GM18505 (cell line): ENCODE measurements around the gene CAPN15.

Experiments used
- ATAC-seq: cut with Tn5 transposase; IDR thresholded peaks from one replicate; pipeline ENCODE4 v1.9.1; 2021; ENCODE audit not compliant: unreplicated experiment
- POLR2A ChIP-seq: IDR thresholded peaks from 4 replicates; pipeline ENCODE4 v1.6.1; 2011; ENCODE audit warnings: borderline replicate concordance; ENCODE audit not compliant: insufficient read depth, insufficient read length; ENCODE audit errors: extremely low read depth

Gene CAPN15

DNA sequence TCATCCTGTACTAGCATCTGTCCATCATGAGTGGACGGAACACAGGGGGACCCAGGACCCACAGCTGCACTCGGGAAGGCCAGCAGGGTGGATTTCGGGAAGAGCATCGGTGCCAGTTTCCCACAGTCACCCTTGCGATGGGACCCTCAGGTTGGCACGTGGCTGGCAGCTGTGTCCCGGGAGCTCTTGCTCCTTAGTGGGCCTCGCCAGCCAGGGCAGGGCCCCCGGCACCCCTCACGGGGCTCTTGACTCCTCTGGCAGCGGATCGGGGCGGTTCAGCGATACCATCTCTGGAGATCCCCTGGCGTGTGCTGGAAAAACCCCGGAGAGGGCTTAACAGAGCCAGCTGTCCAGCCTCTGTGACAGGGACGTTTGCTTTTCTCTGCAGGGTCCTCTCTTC, 9.2 kb downstream of the CAPN15 start:
- ATAC-seq, result no peak

GRCh38 chr16:537415-538335, 10.2 kb downstream of the CAPN15 start:
- ATAC-seq, result no peak
- TF ChIP-seq POLR2A, result no peak

More for the DNA sequence above, 9.2 kb downstream of the CAPN15 start:
- no peak for TF ChIP-seq POLR2A

GRCh38 chr16:539901-540530, 12.5 kb downstream of the CAPN15 start:
- no peak for ATAC-seq

GRCh38 chr16:540645-541340, 13.3 kb downstream of the CAPN15 start:
- ATAC-seq, result no peak
- TF ChIP-seq POLR2A, result no peak

More at GRCh38 chr16:539901-540530, 12.5 kb downstream of the CAPN15 start:
- no peak for TF ChIP-seq POLR2A

DNA sequence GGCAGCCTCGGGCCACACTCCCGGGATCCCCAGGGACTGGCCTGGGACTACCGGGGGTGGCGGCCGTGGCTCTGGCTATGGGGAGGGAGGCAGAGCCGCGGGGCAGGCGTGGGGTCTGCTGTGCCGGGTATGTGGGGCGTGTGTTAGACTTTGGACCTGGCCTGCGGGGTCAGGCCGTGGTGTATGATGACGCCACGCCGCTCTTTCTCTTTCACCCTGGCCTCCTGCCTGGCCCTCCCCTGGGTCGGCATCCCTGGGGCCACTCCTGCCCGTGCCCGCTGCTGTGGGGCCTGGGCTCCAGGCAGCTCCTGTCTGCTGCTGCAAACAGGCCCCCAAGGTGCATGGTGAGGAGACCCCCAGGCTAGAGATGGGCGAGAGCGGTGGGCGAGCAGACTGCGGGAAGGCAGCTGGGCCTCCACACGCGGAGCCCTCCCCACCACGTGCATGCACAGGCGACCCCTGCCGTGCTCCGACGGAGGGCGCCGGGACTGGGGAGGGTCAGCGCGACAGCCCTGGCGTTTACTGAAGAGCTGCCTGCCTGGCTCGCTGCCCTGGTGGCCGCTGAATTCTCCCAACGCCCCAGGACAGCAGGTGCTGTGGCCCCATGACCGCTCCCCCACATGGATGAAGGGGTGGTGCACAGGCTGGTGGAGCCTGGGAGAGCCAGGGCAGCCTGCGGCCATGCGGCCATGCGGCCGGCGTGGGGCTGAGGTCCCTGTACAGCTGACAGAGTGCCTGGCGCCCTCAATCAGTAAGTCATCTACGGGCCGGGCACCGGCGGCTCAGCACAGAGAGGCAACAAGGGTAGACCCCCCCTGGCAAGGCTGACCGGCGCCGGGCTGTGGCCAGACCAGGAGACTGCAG, 16.0 kb downstream of the CAPN15 start:
- no peak for ATAC-seq
- TF ChIP-seq POLR2A, result no peak

- TF ChIP-seq POLR2A, result no peak
- no peak for ATAC-seq
These were observed 17.0 kb downstream of the CAPN15 start for GRCh38 chr16:544517-544916.

DNA sequence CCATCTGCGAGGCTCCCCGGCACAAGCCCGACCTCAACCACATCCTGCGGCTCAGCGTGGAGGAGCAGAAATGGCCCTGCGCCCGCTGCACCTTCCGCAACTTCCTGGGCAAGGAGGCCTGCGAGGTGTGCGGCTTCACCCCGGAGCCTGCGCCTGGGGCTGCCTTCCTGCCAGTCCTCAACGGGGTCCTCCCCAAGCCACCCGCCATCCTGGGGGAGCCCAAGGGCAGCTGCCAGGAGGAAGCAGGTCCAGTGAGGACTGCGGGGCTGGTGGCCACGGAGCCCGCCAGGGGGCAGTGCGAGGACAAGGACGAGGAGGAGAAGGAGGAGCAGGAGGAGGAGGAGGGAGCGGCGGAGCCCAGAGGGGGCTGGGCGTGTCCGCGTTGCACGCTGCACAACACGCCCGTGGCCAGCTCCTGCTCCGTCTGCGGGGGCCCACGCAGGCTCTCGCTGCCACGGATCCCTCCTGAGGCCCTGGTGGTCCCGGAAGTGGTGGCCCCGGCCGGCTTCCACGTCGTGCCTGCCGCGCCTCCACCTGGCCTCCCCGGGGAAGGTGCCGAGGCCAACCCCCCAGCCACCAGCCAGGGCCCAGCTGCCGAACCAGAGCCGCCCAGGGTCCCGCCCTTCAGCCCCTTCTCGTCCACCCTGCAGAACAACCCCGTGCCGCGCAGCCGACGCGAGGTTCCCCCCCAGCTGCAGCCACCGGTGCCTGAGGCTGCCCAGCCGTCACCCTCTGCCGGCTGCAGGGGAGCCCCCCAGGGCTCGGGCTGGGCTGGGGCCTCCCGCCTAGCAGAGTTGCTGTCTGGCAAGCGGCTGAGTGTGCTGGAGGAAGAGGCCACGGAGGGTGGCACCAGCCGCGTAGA, 19.6 kb downstream of the CAPN15 start:
- TF ChIP-seq POLR2A, result no peak
- ATAC-seq, result no peak

DNA sequence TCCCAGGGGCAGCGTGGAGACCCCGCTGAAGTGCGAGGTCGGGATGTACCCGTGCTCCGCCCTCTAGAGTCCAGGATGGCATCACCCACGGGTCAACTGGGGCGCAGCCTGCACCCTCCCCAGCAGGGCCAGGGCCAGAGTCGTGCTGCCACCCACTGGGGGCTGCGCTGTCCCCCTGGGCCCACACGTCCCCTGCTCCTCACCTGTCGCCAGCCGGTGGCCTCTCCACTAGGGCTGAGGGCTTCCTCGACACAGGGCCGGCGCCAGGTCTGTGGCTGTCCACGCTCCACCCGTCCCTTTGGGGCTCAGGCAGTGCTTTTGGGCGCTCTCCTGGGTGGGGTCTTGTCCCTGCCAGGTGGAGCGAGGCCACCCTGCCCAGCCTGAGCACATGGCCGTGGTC, 21.1 kb downstream of the CAPN15 start:
- ATAC-seq, result no peak
- no peak for TF ChIP-seq POLR2A

DNA sequence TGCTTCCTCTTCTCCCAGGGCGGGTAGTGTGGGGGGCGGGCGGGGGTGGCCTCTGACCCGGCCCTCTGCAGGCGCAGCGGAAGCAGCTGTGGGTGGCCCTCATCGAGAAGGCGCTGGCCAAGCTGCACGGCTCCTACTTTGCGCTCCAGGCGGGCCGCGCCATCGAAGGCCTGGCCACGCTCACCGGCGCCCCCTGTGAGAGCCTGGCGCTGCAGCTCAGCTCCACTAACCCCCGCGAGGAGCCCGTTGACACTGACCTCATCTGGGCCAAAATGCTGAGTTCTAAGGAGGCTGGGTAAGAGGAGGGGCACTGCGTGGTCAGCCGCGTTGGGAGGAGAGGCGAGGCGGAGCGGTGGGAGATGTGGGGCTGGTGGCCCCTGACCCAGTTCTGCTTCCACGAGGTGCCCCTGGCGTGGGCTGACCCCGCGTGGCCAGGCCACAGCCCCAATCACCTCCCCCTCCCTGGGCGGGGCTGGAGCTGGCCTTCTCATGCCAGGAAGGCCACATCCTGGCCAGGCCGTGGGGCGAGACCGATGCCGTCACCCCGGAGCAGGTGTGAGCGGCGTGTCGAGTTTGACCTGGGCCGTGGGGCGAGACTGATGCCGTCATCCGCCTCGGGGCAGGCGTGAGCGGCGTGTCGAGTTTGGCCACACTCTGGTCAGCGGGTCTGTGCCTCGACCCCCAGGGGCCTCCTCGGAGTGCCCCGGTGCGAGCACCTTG, 22.2 kb downstream of the CAPN15 start:
- TF ChIP-seq POLR2A, result no peak
- no peak for ATAC-seq

GRCh38 chr16:551210-551609, 23.7 kb downstream of the CAPN15 start:
- no peak for ATAC-seq
- TF ChIP-seq POLR2A, result no peak

- no peak for TF ChIP-seq POLR2A
- ATAC-seq, result no peak
These were observed 24.7 kb downstream of the CAPN15 start for GRCh38 chr16:552171-552570.

- ATAC-seq, result no peak
- TF ChIP-seq POLR2A, result no peak
These were observed 26.2 kb downstream of the CAPN15 start for GRCh38 chr16:553601-554296.

- TF ChIP-seq POLR2A, result no peak
- ATAC-seq, result no peak
These were observed 26.7 kb downstream of the CAPN15 start for GRCh38 chr16:554297-554621.
